OCI-LY7 (cell line): ENCODE data around the gene DIAPH2. TPM values are rescaled to one million over a fixed set of nuclear protein-coding genes. Genes with fewer than 3 reads are reported as not detected.

ENCODE experiments used
- BruUV-seq: library from RNA; stranded (reverse); fragments of 400-500 nt; replicated peaks from 2 replicates; lab custom pipeline; 2021; lab: Mats Ljungman, UMichigan
- CTCF ChIA-PET: fragments of 300-600 bp; sonication (Branson Sonifier 250); formaldehyde crosslinking; loops from one replicate; lab custom pipeline; 2022; ENCODE audit warnings: antibody characterized with exemption; ENCODE audit not compliant: unreplicated experiment; lab: Charles Lee
- POLR2A ChIA-PET: fragments of 300-600 bp; sonication (Branson Sonifier 250); formaldehyde crosslinking; loops from one replicate; lab custom pipeline; 2022; ENCODE audit warnings: antibody characterized with exemption; lab: Charles Lee
- DNase-seq: peaks from one replicate; pipeline ENCODE4 v3.0.0-alpha.2; 2015; ENCODE audit warnings: low spot score
- H2AFZ ChIP-seq: fragments of 200-600 bp; sonication (generic), shearing (Covaris generic); 2 replicates; pipeline ENCODE4 v1.6.1; 2014; ENCODE audit warnings: mild to moderate bottlenecking, antibody characterized with exemption, low read length, moderate library complexity
- H3K27ac ChIP-seq: fragments of 200-600 bp; sonication (generic); 2 replicates; pipeline ENCODE4 v1.5.1; 2014; ENCODE audit warnings: mixed run types, low read depth, mild to moderate bottlenecking, moderate library complexity, low read length, inconsistent platforms; ENCODE audit not compliant: poor library complexity, severe bottlenecking
- H3K36me3 ChIP-seq: fragments of 200-600 bp; sonication (generic); 2 replicates; pipeline ENCODE4 v1.6.1; 2014; ENCODE audit warnings: mild to moderate bottlenecking, antibody characterized with exemption, low read length, moderate library complexity, mixed read lengths; ENCODE audit not compliant: insufficient read depth
- H3K4me1 ChIP-seq: fragments of 200-600 bp; sonication (generic); 2 replicates; pipeline ENCODE4 v1.5.1; 2014; ENCODE audit warnings: mild to moderate bottlenecking, low read length; ENCODE audit not compliant: insufficient read depth, poor library complexity, severe bottlenecking
- H3K4me2 ChIP-seq: fragments of 200-600 bp; sonication (generic); 2 replicates; pipeline ENCODE4 v1.6.1; 2014; ENCODE audit warnings: mild to moderate bottlenecking, low read length
- H3K4me3 ChIP-seq: fragments of 200-600 bp; sonication (generic); 2 replicates; pipeline ENCODE4 v1.5.1; 2014; ENCODE audit warnings: mild to moderate bottlenecking, low read depth, low read length; ENCODE audit not compliant: poor library complexity, severe bottlenecking
- H3K79me2 ChIP-seq: fragments of 200-600 bp; sonication (generic); 2 replicates; pipeline ENCODE4 v1.6.1; 2016; ENCODE audit warnings: low read depth, mild to moderate bottlenecking, low read length, moderate library complexity, mixed read lengths; ENCODE audit not compliant: insufficient read depth
- H3K9me2 ChIP-seq: fragments of 200-600 bp; sonication (generic); 2 replicates; pipeline ENCODE4 v1.6.1; 2016; ENCODE audit warnings: mild to moderate bottlenecking, low read length, mixed read lengths; ENCODE audit not compliant: insufficient read depth
- H3K9me3 ChIP-seq: fragments of 200-600 bp; sonication (generic); 2 replicates; pipeline ENCODE4 v1.6.1; 2014; ENCODE audit warnings: mild to moderate bottlenecking, mixed run types, low read length, mixed read lengths
- H4K20me1 ChIP-seq: fragments of 200-600 bp; sonication (generic); 2 replicates; pipeline ENCODE4 v1.6.1; 2014; ENCODE audit warnings: mild to moderate bottlenecking, antibody characterized with exemption, low read length, moderate library complexity, mixed read lengths; ENCODE audit not compliant: insufficient read depth
- EZH2phosphoT487 ChIP-seq: fragments of 200-600 bp; sonication (generic); IDR thresholded peaks from 2 replicates; pipeline ENCODE4 v1.6.1; 2018; ENCODE audit warnings: low read depth, borderline replicate concordance, mild to moderate bottlenecking, mixed run types, antibody characterized with exemption, low read length, moderate library complexity, mixed read lengths
- intact Hi-C: fragments of 100-400 bp; cut with micrococcal nuclease; formaldehyde crosslinking; loops from one replicate; pipeline ENCODE4 v1.10.0; 2022; ENCODE audit not compliant: unreplicated experiment
- total RNA-seq, 2 experiments: library from RNA; depleted of rRNA in 1 of 2; stranded (reverse); fragments of >200 nt in 1 of 2; shearing (Covaris generic) in 1 of 2; gene quantifications; 2 replicates each; pipeline ENCODE4 v1.2.3, GENCODE V29; 2014 to 2022
- TF ChIP-seq, protein P1 (sequence below): fragments of 200-600 bp; sonication (generic); conservative IDR thresholded peaks from 2 replicates; pipeline ENCODE4 v1.5.1; 2014; ENCODE audit warnings: mild to moderate bottlenecking, antibody characterized with exemption, low read length, moderate library complexity, mixed read lengths

DIAPH2 gene
- total RNA-seq, 2 experiments from 2014 or later = 21.3 to 21.5 TPM

GRCh38 chrX:96834137-96834536 lies 149.5 kb downstream of the DIAPH2 start:
- H3K4me1 ChIP-seq = peaks cover 52% of the 10 kb centered on the region
- no peaks in the 10 kb centered on the region for H3K36me3 ChIP-seq
- H3K9me2 ChIP-seq = no peaks in the 10 kb centered on the region
- DNase-seq = no peak
- no peaks in the 10 kb centered on the region for H4K20me1 ChIP-seq
- POLR2A ChIA-PET = interaction anchor here (0.7 kb wide), 1 partner anchor 684 kb away, joined by 3 read pairs; no protein-coding TSS in a partner anchor
- CTCF ChIA-PET = no interaction called here
- H3K4me2 ChIP-seq = peak overlapping the region; percentile 64
- peak overlapping the region; percentile 98 for H3K27ac ChIP-seq
- TF ChIP-seq, protein P1, sequence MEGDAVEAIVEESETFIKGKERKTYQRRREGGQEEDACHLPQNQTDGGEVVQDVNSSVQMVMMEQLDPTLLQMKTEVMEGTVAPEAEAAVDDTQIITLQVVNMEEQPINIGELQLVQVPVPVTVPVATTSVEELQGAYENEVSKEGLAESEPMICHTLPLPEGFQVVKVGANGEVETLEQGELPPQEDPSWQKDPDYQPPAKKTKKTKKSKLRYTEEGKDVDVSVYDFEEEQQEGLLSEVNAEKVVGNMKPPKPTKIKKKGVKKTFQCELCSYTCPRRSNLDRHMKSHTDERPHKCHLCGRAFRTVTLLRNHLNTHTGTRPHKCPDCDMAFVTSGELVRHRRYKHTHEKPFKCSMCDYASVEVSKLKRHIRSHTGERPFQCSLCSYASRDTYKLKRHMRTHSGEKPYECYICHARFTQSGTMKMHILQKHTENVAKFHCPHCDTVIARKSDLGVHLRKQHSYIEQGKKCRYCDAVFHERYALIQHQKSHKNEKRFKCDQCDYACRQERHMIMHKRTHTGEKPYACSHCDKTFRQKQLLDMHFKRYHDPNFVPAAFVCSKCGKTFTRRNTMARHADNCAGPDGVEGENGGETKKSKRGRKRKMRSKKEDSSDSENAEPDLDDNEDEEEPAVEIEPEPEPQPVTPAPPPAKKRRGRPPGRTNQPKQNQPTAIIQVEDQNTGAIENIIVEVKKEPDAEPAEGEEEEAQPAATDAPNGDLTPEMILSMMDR = no peak
- no peak for TF ChIP-seq EZH2phosphoT487
- no TSS peak for BruUV-seq
- intact Hi-C loops = loop anchor here (10.0 kb wide), 1 partner anchor 149 kb away; the partner anchor contains the start of gene DIAPH2
- peaks cover 8% of the 10 kb centered on the region; the same call in 1 of the 2 replicates for H3K79me2 ChIP-seq
- H2AFZ ChIP-seq = peak overlapping the region; percentile 54; the same call in 1 of the 2 replicates
- no peak overlapping the region for H3K4me3 ChIP-seq
- H3K9me3 ChIP-seq = no peaks in the 10 kb centered on the region

GRCh38 chrX:96835660-96836289 lies 151.1 kb downstream of the DIAPH2 start:
- CTCF ChIA-PET = no interaction called here
- DNase-seq = peak; percentile 84
- Histone ChIP-seq H3K36me3 (no peaks in the 10 kb centered on the region), H3K4me1 (peaks cover 58% of the 10 kb centered on the region), H3K9me3 (no peaks in the 10 kb centered on the region), H2AFZ (peak overlapping the region; percentile 9; the same call in 1 of the 2 replicates), H3K9me2 (no peaks in the 10 kb centered on the region), H3K4me3 (peak overlapping the region; percentile 43), H3K79me2 (peaks cover 15% of the 10 kb centered on the region; the same call in 1 of the 2 replicates), H4K20me1 (no peaks in the 10 kb centered on the region), H3K27ac (peak overlapping the region; percentile 98), H3K4me2 (peak overlapping the region; percentile 64)
- intact Hi-C loops = loop anchor here (5.0 to 10.0 kb wide), 2 partner anchors 63 to 151 kb away; partner anchors contain the start of gene DIAPH2
- no TSS peak for BruUV-seq
- POLR2A ChIA-PET = interaction anchor here (0.6 to 0.7 kb wide), 2 partner anchors 9 to 212 kb away, joined by 3 read pairs; no protein-coding TSS in a partner anchor
- TF ChIP-seq, protein P1 = no peak
- no peak for TF ChIP-seq EZH2phosphoT487

DNA sequence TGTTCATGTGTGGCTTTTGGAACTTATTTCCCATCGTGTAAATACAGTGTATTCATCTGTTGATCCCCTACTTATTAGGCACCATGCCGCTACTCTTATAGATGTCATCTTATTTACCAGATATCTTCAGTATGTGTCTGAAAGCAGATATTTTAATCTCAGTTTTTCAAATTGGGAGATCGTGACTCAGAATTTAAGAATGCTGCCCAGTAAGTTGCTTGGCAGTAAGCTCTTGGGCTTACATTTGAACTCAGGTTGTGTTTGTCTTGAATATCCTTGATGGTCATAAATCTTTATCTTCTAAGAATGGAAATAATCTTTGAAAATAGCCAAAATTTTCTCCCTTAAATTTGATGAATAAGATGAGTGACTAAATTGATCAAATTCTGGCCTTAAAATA lies 153.2 kb downstream of the DIAPH2 start:
- no peaks in the 10 kb centered on the region for H3K36me3 ChIP-seq
- BruUV-seq = TSS peak; percentile 85
- H3K4me1 ChIP-seq = peaks cover 50% of the 10 kb centered on the region
- H4K20me1 ChIP-seq = no peaks in the 10 kb centered on the region
- TF ChIP-seq EZH2phosphoT487 = no peak
- TF ChIP-seq, protein P1 = no peak
- no peaks in the 10 kb centered on the region for H3K9me3 ChIP-seq
- peak overlapping the region; percentile 65 for H3K4me2 ChIP-seq
- ChIA-PET POLR2A (interaction anchor here (1.5 kb wide), 1 partner anchor 11 kb away, joined by 4 read pairs; no protein-coding TSS in a partner anchor), CTCF (no interaction called here)
- peaks cover 15% of the 10 kb centered on the region; the same call in 1 of the 2 replicates for H3K79me2 ChIP-seq
- intact Hi-C loops = loop anchor here (5.0 to 10.0 kb wide), 2 partner anchors 66 to 153 kb away; partner anchors contain the start of gene DIAPH2
- H2AFZ ChIP-seq = peak overlapping the region; percentile 58; the same call in 1 of the 2 replicates
- H3K4me3 ChIP-seq = peak overlapping the region; percentile 63
- H3K27ac ChIP-seq = peak overlapping the region; percentile 92
- no peak for DNase-seq
- no peaks in the 10 kb centered on the region for H3K9me2 ChIP-seq
